HepG2 (cell line): ENCODE results near the gene FAM219B. TPM values are rescaled to one million over a fixed set of nuclear protein-coding genes. Genes with fewer than 3 reads are reported as not detected.

ENCODE experiments used
- ATAC-seq: fragments of 200-7000 bp; cut with Tn5 transposase; 3 replicates; pipeline ENCODE4 v1.9.1; 2020; ENCODE audit warnings: mild to moderate bottlenecking, moderate library complexity
- BruUV-seq: library from RNA; stranded (reverse); fragments of 400-500 nt; replicated peaks from 2 replicates; lab custom pipeline; 2021; lab: Mats Ljungman, UMichigan
- CTCF ChIA-PET: fragments of 300-600 bp; formaldehyde crosslinking; extraction: SDS; loops from one replicate; lab custom pipeline; 2021; ENCODE audit warnings: low total read pairs, inconsistent platforms, low intra/inter-chr PET ratio; lab: Yijun Ruan, JAX
- POLR2A ChIA-PET: fragments of 350-600 bp; sonication (Branson Sonifier 250); formaldehyde crosslinking; loops from one replicate; lab custom pipeline; 2020; ENCODE audit warnings: antibody characterized with exemption, inconsistent platforms; lab: Yijun Ruan, JAX
- DNase-seq: peaks from one replicate; pipeline ENCODE4 v3.0.0-alpha.2; 2015; ENCODE audit warnings: low spot score
- FAIRE-seq: peaks from 3 replicates; lab custom pipeline; 2011; peaks lifted over from hg19 to GRCh38; lab: Jason Lieb, UNC
- H2AFZ ChIP-seq: one replicate; pipeline ENCODE4 v1.6.1; 2011; ENCODE audit warnings: low read length, inconsistent platforms
- H3K27ac ChIP-seq: fragments of 300-600 bp; 3 replicates; pipeline ENCODE4 v1.8.0; 2011; ENCODE audit warnings: mixed run types, mild to moderate bottlenecking, mixed read lengths, low read length, inconsistent platforms; ENCODE audit not compliant: insufficient read depth; ENCODE audit errors: extremely low read length
- H3K27me3 ChIP-seq, 2 experiments: fragments of 200-600 bp in 1 of 2; 2 replicates in 1 of 2; 3 replicates in 1 of 2; pipeline versions ENCODE4 v1.6.0 to v1.8.0; 2011; ENCODE audit warnings: low read length in 2 of 2, mild to moderate bottlenecking in 2 of 2, moderate library complexity in 2 of 2, inconsistent platforms in 1 of 2; ENCODE audit not compliant: insufficient read depth in 2 of 2, control insufficient read depth in 1 of 2
- H3K36me3 ChIP-seq, 2 experiments: fragments of 200-600 bp in 1 of 2; replicated peaks in 1 of 2; 2 replicates in 1 of 2; 3 replicates in 1 of 2; pipeline versions ENCODE4 v1.5.1 to v1.8.0; 2011; ENCODE audit warnings: low read length in 2 of 2, inconsistent platforms in 1 of 2; ENCODE audit not compliant: insufficient read depth in 2 of 2, control insufficient read depth in 1 of 2
- H3K4me1 ChIP-seq: 2 replicates; pipeline ENCODE4 v1.5.1; 2012; ENCODE audit warnings: low read length, inconsistent platforms; ENCODE audit not compliant: insufficient read depth
- H3K4me2 ChIP-seq: 2 replicates; pipeline ENCODE4 v1.6.0; 2011; ENCODE audit warnings: low read depth, low read length, inconsistent platforms
- H3K4me3 ChIP-seq, 3 experiments: fragments of 200-600 bp in 1 of 3; sonication (generic), shearing (Covaris generic) in 1 of 3; replicated peaks in 1 of 3; 2 replicates each; pipeline ENCODE4 v1.5.1; 2011 to 2016; ENCODE audit warnings: low read length in 3 of 3, inconsistent platforms in 2 of 3, low read depth in 2 of 3, mild to moderate bottlenecking in 2 of 3, control low read depth in 1 of 3, mixed read lengths in 1 of 3; ENCODE audit not compliant: insufficient read depth in 1 of 3
- H3K79me2 ChIP-seq: one replicate; pipeline ENCODE4 v1.6.1; 2011; ENCODE audit warnings: low read length, inconsistent platforms; ENCODE audit not compliant: insufficient read depth
- H3K9ac ChIP-seq: 2 replicates; pipeline ENCODE4 v1.6.0; 2011; ENCODE audit warnings: mild to moderate bottlenecking, low read depth, low read length, inconsistent platforms; ENCODE audit not compliant: insufficient read depth
- H3K9me3 ChIP-seq: 2 replicates; pipeline ENCODE4 v1.5.1; 2012; ENCODE audit warnings: mild to moderate bottlenecking, low read length
- H4K20me1 ChIP-seq: 2 replicates; pipeline ENCODE4 v1.6.0; 2011; ENCODE audit warnings: inconsistent platforms, mild to moderate bottlenecking, low read length, moderate library complexity; ENCODE audit not compliant: insufficient read depth
- CBX5 ChIP-seq: sonication (generic); formaldehyde crosslinking; IDR thresholded peaks from 2 replicates; pipeline ENCODE4 v1.4.0; 2020; ENCODE audit warnings: missing genetic modification reagents, borderline replicate concordance
- DNMT3B ChIP-seq: conservative IDR thresholded peaks from 2 replicates; pipeline ENCODE4 v1.6.1; 2016; ENCODE audit warnings: missing biosample characterization, control low read depth
- KDM3A ChIP-seq: IDR thresholded peaks from 2 replicates; pipeline ENCODE4 v1.6.1; 2018; ENCODE audit warnings: low read depth, missing compliant biosample characterization
- TOPORS ChIP-seq: sonication (generic); formaldehyde crosslinking; IDR thresholded peaks from 2 replicates; pipeline ENCODE4 v1.8.0; 2023; ENCODE audit warnings: mild to moderate bottlenecking, missing genetic modification reagents
- ZNF501 ChIP-seq: sonication (generic); formaldehyde crosslinking; IDR thresholded peaks from 2 replicates; pipeline ENCODE4 v1.5.1; 2020; ENCODE audit warnings: mild to moderate bottlenecking, moderate library complexity, missing genetic modification reagents
- ZNF607 ChIP-seq: sonication (generic); formaldehyde crosslinking; IDR thresholded peaks from 2 replicates; pipeline ENCODE4 v1.5.1; 2020; ENCODE audit warnings: missing genetic modification reagents, mild to moderate bottlenecking, borderline replicate concordance
- WGBS: methylation state at CpG from one replicate; pipeline ENCODE4 v1.1.6; 2017; ENCODE audit warnings: low lambda C conversion rate; 5-methylcytosine and 5-hydroxymethylcytosine counted together
- in situ Hi-C: cut with HindIII; loops from 2 replicates; pipeline ENCODE4 v1.10.0; 2017; ENCODE audit warnings: low pct_unique_long_range_greater_than_20kb; ENCODE audit not compliant: extremely low pct_ligation_motif_present
- intact Hi-C: fragments of 100-400 bp; cut with micrococcal nuclease; formaldehyde crosslinking; loops from one replicate; pipeline ENCODE4 v1.10.0; 2022; ENCODE audit not compliant: unreplicated experiment
- polyA plus RNA-seq, 8 experiments: library from polyadenylated mRNA; depleted of rRNA in 3 of 8; stranded (reverse) in 7 of 8; unstranded in 1 of 8; fragments of >200 nt; fragmentation: Illumina TruSeq in 4 of 8; extraction: Trizol in 4 of 8; gene quantifications; 2 replicates each; pipeline versions ENCODE4 v1.2.1 to v1.2.3, GENCODE V29; 2011 to 2016; ENCODE audit warnings: low read depth in 4 of 8, missing spikeins in 1 of 8, mixed read lengths in 1 of 8; ENCODE audit not compliant: insufficient read depth in 1 of 8
- total RNA-seq, 5 experiments: library from RNA; depleted of rRNA; stranded (reverse); fragments of >200 nt; fragmentation: Illumina TruSeq; extraction: Trizol; gene quantifications; 2 replicates each; pipeline ENCODE4 v1.2.3, GENCODE V29; 2016; ENCODE audit warnings: low read depth in 1 of 5
- TF ChIP-seq, protein P1 (sequence below): sonication (generic); formaldehyde crosslinking; IDR thresholded peaks from 2 replicates; pipeline ENCODE4 v1.8.1; 2022; ENCODE audit warnings: low read depth, mild to moderate bottlenecking, missing genetic modification reagents
- TF ChIP-seq, protein P2 (sequence below): sonication (generic); formaldehyde crosslinking; IDR thresholded peaks from 2 replicates; pipeline ENCODE4 v1.4.0; 2020; ENCODE audit warnings: mild to moderate bottlenecking, missing genetic modification reagents, borderline replicate concordance
- TF ChIP-seq, protein P3 (sequence below): sonication (generic); formaldehyde crosslinking; IDR thresholded peaks from 2 replicates; pipeline ENCODE4 v1.4.0; 2020; ENCODE audit warnings: mild to moderate bottlenecking, missing genetic modification reagents

Gene FAM219B
- total and polyA plus RNA-seq, 2 of the 13 experiments (the other 11 are each of a cell fraction or from before 2014, with no cell fraction given) = 36.6 to 50.2 TPM

DNA sequence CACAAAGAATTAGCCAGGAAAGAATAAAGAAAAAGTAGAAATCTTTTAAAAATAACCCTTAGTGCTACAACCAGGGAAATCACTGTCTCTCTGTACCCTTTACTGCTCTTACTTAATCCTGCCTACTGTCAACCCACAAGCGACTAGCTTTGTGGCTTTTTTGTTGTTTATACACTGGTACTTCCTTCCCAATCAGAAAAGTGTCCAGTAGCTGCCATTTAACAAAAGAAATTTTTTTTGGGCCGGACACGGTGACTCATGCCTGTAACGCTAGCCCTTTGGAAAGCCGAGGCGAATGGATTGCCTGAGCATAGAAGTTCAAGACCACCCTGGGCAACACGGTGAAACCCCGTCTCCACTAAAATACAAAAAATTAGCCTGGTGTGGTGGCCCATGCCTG is 13.8 kb upstream of the FAM219B start:
- ChIA-PET POLR2A (no interaction called here), CTCF (no interaction called here)
- no peak for TF ChIP-seq CBX5 (CRISPR knock-in tag)
- TF ChIP-seq ZNF607 (CRISPR knock-in tag) = no peak
- TF ChIP-seq, protein P1, sequence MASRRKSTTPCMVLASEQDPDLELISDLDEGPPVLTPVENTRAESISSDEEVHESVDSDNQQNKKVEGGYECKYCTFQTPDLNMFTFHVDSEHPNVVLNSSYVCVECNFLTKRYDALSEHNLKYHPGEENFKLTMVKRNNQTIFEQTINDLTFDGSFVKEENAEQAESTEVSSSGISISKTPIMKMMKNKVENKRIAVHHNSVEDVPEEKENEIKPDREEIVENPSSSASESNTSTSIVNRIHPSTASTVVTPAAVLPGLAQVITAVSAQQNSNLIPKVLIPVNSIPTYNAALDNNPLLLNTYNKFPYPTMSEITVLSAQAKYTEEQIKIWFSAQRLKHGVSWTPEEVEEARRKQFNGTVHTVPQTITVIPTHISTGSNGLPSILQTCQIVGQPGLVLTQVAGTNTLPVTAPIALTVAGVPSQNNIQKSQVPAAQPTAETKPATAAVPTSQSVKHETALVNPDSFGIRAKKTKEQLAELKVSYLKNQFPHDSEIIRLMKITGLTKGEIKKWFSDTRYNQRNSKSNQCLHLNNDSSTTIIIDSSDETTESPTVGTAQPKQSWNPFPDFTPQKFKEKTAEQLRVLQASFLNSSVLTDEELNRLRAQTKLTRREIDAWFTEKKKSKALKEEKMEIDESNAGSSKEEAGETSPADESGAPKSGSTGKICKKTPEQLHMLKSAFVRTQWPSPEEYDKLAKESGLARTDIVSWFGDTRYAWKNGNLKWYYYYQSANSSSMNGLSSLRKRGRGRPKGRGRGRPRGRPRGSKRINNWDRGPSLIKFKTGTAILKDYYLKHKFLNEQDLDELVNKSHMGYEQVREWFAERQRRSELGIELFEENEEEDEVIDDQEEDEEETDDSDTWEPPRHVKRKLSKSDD (CRISPR knock-in tag) = no peak
- TF ChIP-seq, protein P2, sequence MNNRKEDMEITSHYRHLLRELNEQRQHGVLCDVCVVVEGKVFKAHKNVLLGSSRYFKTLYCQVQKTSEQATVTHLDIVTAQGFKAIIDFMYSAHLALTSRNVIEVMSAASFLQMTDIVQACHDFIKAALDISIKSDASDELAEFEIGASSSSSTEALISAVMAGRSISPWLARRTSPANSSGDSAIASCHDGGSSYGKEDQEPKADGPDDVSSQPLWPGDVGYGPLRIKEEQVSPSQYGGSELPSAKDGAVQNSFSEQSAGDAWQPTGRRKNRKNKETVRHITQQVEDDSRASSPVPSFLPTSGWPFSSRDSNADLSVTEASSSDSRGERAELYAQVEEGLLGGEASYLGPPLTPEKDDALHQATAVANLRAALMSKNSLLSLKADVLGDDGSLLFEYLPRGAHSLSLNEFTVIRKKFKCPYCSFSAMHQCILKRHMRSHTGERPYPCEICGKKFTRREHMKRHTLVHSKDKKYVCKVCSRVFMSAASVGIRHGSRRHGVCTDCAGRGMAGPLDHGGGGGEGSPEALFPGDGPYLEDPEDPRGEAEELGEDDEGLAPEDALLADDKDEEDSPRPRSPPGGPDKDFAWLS = no peak
- no peak for TF ChIP-seq TOPORS (CRISPR knock-in tag)
- TF ChIP-seq DNMT3B = no peak
- no peak for TF ChIP-seq KDM3A (CRISPR knock-in tag)
- TF ChIP-seq, protein P3, sequence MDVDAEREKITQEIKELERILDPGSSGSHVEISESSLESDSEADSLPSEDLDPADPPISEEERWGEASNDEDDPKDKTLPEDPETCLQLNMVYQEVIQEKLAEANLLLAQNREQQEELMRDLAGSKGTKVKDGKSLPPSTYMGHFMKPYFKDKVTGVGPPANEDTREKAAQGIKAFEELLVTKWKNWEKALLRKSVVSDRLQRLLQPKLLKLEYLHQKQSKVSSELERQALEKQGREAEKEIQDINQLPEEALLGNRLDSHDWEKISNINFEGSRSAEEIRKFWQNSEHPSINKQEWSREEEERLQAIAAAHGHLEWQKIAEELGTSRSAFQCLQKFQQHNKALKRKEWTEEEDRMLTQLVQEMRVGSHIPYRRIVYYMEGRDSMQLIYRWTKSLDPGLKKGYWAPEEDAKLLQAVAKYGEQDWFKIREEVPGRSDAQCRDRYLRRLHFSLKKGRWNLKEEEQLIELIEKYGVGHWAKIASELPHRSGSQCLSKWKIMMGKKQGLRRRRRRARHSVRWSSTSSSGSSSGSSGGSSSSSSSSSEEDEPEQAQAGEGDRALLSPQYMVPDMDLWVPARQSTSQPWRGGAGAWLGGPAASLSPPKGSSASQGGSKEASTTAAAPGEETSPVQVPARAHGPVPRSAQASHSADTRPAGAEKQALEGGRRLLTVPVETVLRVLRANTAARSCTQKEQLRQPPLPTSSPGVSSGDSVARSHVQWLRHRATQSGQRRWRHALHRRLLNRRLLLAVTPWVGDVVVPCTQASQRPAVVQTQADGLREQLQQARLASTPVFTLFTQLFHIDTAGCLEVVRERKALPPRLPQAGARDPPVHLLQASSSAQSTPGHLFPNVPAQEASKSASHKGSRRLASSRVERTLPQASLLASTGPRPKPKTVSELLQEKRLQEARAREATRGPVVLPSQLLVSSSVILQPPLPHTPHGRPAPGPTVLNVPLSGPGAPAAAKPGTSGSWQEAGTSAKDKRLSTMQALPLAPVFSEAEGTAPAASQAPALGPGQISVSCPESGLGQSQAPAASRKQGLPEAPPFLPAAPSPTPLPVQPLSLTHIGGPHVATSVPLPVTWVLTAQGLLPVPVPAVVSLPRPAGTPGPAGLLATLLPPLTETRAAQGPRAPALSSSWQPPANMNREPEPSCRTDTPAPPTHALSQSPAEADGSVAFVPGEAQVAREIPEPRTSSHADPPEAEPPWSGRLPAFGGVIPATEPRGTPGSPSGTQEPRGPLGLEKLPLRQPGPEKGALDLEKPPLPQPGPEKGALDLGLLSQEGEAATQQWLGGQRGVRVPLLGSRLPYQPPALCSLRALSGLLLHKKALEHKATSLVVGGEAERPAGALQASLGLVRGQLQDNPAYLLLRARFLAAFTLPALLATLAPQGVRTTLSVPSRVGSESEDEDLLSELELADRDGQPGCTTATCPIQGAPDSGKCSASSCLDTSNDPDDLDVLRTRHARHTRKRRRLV (CRISPR knock-in tag) = no peak
- TF ChIP-seq ZNF501 = no peak

More for the DNA sequence above, 13.8 kb upstream of the FAM219B start:
- no TSS peak for BruUV-seq
- no peak for FAIRE-seq
- no peak for ATAC-seq
- Histone ChIP-seq H3K4me3 (no peak overlapping the region), H3K27me3 (no peaks in the 10 kb centered on the region), H3K79me2 (no peaks in the 10 kb centered on the region), H3K36me3 (peaks cover 17 to 60% of the 10 kb centered on the region in 2 experiments), H2AFZ (no peak overlapping the region), H3K4me2 (no peak overlapping the region), H3K27ac (no peak overlapping the region), H4K20me1 (no peaks in the 10 kb centered on the region), H3K9me3 (no peaks in the 10 kb centered on the region), H3K4me1 (no peaks in the 10 kb centered on the region), H3K9ac (no peak overlapping the region)
- no peak for DNase-seq
- in situ Hi-C loops = no loop called here
- WGBS = 100% methylated on average over 8 of the region's 8 CpGs
- intact Hi-C loops = no loop called here
